ENCODE measurements around the gene SCGB1D2. TPM values are rescaled to one million over a fixed set of nuclear protein-coding genes. Genes with fewer than 3 reads are reported as not detected.
"Not testable (repeated sequence)": the region's sequence is repeated elsewhere in the genome, so short reads cannot be mapped to it uniquely, and the experiment has no call there.

Gene SCGB1D2, protein sequence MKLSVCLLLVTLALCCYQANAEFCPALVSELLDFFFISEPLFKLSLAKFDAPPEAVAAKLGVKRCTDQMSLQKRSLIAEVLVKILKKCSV
- polyA plus RNA-seq (2011; rRNA removed): not detected in 2 replicates
- not detected in 2 replicates for polyA minus RNA-seq (2011; rRNA and poly(A)+ RNA removed)

DNA sequence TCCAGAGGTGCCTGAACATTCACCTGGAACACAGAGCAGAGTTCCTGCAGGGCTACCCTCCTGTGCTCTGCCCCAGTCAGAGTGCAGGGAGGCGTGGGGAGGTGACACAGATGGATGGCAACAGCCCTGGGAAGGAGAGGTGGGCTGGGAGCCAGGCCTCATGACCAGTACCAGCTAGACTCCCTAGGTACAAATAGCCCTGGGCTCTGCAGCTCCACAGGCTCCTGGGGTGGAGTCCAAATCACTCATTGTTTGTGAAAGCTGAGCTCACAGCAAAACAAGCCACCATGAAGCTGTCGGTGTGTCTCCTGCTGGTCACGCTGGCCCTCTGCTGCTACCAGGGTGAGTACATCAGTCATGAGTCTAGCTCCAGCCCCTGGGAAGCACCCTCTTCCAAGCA lies at the start of gene SCGB1D2:
TSS of gene SCGB1D2 (plus strand) at position 219 of the 400 bp plus-strand sequence. CDS start at position 288, 69 bp downstream.
- POLR2A ChIA-PET: no interaction called here
- CTCF ChIA-PET: no interaction called here
- Histone ChIP-seq H3K4me3 (ENCODE audit: low read depth, low read length) (no peak within 1 kb of the TSS), H3K27me3 (ENCODE audit: control insufficient read depth, insufficient read depth, low read length) (no peaks in the 10 kb centered on the region; the same call in none of the 2 replicates), H3K36me3 (ENCODE audit: control insufficient read depth, insufficient read depth, low read length) (no peaks in the 10 kb centered on the region)
- no peak for TF ChIP-seq CTCF (IDR thresholded peaks at IDR 0.05; ENCODE audit: insufficient read depth, low read depth, low read length)
- no peak for DNase-seq (ENCODE audit: low read depth)

DNA sequence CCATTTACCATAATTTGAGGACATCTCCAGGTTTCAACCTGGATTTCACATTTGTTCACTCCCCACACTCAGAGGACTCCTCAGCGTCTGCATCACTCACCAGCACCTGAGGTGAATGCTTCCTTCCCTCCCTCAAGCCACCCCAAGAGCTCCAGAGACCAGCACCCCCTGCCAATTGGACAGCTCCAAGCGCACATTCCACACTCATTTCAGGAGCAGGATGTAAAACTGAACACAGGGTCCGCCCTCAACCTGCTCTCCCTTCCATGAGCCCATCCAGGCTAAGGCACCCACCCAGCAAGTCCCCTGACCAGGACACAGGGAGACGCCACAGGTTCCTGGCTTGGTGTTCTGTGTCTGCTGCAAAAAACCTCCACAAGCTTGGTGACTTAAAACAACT lies 48.1 kb upstream of the SCGB1D2 start:
- no peak for DNase-seq (ENCODE audit: low read depth)
- CTCF ChIA-PET: no interaction called here
- no peaks in the 10 kb centered on the region for H3K36me3 ChIP-seq (ENCODE audit: control insufficient read depth, insufficient read depth, low read length)
- H3K4me3 ChIP-seq (ENCODE audit: low read depth, low read length): no peak overlapping the region
- H3K27me3 ChIP-seq (ENCODE audit: control insufficient read depth, insufficient read depth, low read length): peaks cover 4% of the 10 kb centered on the region
- POLR2A ChIA-PET: no interaction called here
- TF ChIP-seq CTCF (IDR thresholded peaks at IDR 0.05; ENCODE audit: insufficient read depth, low read depth, low read length): no peak

- DNase-seq (ENCODE audit: low read depth); H3K27me3 ChIP-seq (ENCODE audit: control insufficient read depth, insufficient read depth, low read length); H3K4me3 ChIP-seq (ENCODE audit: low read depth, low read length); CTCF ChIA-PET; H3K36me3 ChIP-seq (ENCODE audit: control insufficient read depth, insufficient read depth, low read length); POLR2A ChIA-PET: not testable (repeated sequence)
Measured at GRCh38 chr11:62195010-62195409, 47.0 kb upstream of the SCGB1D2 start.

- no peak overlapping the region for H3K4me3 ChIP-seq (ENCODE audit: low read depth, low read length)
- no peak for TF ChIP-seq CTCF (IDR thresholded peaks at IDR 0.05; ENCODE audit: insufficient read depth, low read depth, low read length)
- H3K27me3 ChIP-seq (ENCODE audit: control insufficient read depth, insufficient read depth, low read length): peaks cover 4% of the 10 kb centered on the region
- ChIA-PET POLR2A (no interaction called here), CTCF (no interaction called here)
- no peaks in the 10 kb centered on the region for H3K36me3 ChIP-seq (ENCODE audit: control insufficient read depth, insufficient read depth, low read length)
- DNase-seq (ENCODE audit: low read depth): no peak
Measured at GRCh38 chr11:62195945-62196344, 46.1 kb upstream of the SCGB1D2 start.

DNA sequence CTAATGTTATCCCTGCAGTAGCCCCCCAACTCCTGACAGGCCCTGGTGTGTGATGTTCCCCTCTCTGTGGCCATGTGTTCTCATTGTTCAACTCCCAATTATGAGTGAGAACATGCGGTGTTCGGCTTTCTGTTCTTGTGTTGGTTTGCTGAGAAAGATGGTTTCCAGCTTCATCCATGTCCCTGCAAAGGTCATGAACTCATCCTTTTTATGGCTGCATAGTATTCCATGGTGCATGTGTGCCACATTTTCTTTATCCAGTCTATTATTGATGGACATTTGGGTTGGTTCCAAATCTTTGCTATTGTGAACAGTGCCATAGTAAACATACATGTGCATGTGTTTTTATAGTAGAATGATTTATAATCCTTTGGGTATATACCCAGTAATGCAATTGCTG lies 44.6 kb upstream of the SCGB1D2 start:
- DNase-seq (ENCODE audit: low read depth); POLR2A ChIA-PET; H3K4me3 ChIP-seq (ENCODE audit: low read depth, low read length); CTCF ChIA-PET; H3K36me3 ChIP-seq (ENCODE audit: control insufficient read depth, insufficient read depth, low read length); H3K27me3 ChIP-seq (ENCODE audit: control insufficient read depth, insufficient read depth, low read length): not testable (repeated sequence)

DNA sequence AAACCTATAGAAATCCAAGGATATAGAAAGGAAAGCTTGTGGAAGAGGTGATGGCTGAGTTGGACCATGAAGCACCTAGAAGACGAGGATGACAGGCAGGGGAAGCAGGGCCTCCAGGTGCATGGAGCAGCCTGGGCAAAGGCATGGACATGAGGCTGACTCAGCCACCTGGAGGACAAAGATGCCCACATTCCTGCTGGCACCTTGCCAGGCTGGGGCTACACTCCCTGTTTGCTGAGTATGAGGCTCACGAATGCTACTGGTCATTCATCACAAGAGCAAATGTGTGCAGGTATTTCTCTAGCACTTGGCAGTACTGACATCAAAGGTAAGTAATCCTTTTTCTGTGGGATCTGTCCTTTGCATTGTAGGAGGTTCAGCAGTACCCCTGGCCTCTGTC lies 40.7 kb upstream of the SCGB1D2 start:
- DNase-seq (ENCODE audit: low read depth): no peak
- CTCF ChIA-PET: no interaction called here
- POLR2A ChIA-PET: no interaction called here
- peaks cover 8% of the 10 kb centered on the region for H3K27me3 ChIP-seq (ENCODE audit: control insufficient read depth, insufficient read depth, low read length)
- no peak for TF ChIP-seq CTCF (IDR thresholded peaks at IDR 0.05; ENCODE audit: insufficient read depth, low read depth, low read length)
- no peak overlapping the region for H3K4me3 ChIP-seq (ENCODE audit: low read depth, low read length)
- no peaks in the 10 kb centered on the region for H3K36me3 ChIP-seq (ENCODE audit: control insufficient read depth, insufficient read depth, low read length)
